Measurements from ENCODE around the gene AQP6.

Gene AQP6

GRCh38 chr12:49972641-49973360, at the start of gene AQP6:
Gene AQP6 (plus strand): TSS chr12:49972947. CDS start chr12:49973174, 227 bp downstream.
- DNase-seq (ENCODE audit: low read depth in 2 of 2), result no peak

GRCh38 chr12:49923035-49923644, 49.6 kb upstream of the AQP6 start:
- no peak for DNase-seq (ENCODE audit: low read depth in 2 of 2)

- no peak for DNase-seq (ENCODE audit: low read depth in 2 of 2)
Measured at GRCh38 chr12:49923880-49924556, 48.7 kb upstream of the AQP6 start.

GRCh38 chr12:49924628-49925246, 48.0 kb upstream of the AQP6 start:
- DNase-seq (ENCODE audit: low read depth in 2 of 2), result no peak

GRCh38 chr12:49925433-49926204, 47.1 kb upstream of the AQP6 start:
- DNase-seq (ENCODE audit: low read depth in 2 of 2), result no peak

GRCh38 chr12:49928471-49928870, 44.3 kb upstream of the AQP6 start:
- no peak for DNase-seq (ENCODE audit: low read depth in 2 of 2)

GRCh38 chr12:49929581-49929980, 43.2 kb upstream of the AQP6 start:
- DNase-seq (ENCODE audit: low read depth in 2 of 2), result no peak

- DNase-seq (ENCODE audit: low read depth in 2 of 2), result no peak
Measured at GRCh38 chr12:49930515-49931288, 42.0 kb upstream of the AQP6 start.

- no peak for DNase-seq (ENCODE audit: low read depth in 2 of 2)
Measured at GRCh38 chr12:49932023-49932422, 40.7 kb upstream of the AQP6 start.

- DNase-seq (ENCODE audit: low read depth in 2 of 2), result no peak
Measured at GRCh38 chr12:49932533-49933130, 40.1 kb upstream of the AQP6 start.

- DNase-seq (ENCODE audit: low read depth in 2 of 2), result no peak
Measured at GRCh38 chr12:49933796-49934195, 39.0 kb upstream of the AQP6 start.

- DNase-seq (ENCODE audit: low read depth in 2 of 2), result no peak
Measured at GRCh38 chr12:49934505-49934904, 38.2 kb upstream of the AQP6 start.

- DNase-seq (ENCODE audit: low read depth in 2 of 2), result no peak
Measured at GRCh38 chr12:49936925-49937324, 35.8 kb upstream of the AQP6 start.

- no peak for DNase-seq (ENCODE audit: low read depth in 2 of 2)
Measured at GRCh38 chr12:49937639-49938300, 35.0 kb upstream of the AQP6 start.

GRCh38 chr12:49939307-49939706, 33.4 kb upstream of the AQP6 start:
- DNase-seq (ENCODE audit: low read depth in 2 of 2), result no peak

GRCh38 chr12:49939707-49940106, 33.0 kb upstream of the AQP6 start:
- DNase-seq (ENCODE audit: low read depth in 2 of 2), result no peak

- no peak for DNase-seq (ENCODE audit: low read depth in 2 of 2)
Measured at GRCh38 chr12:49941556-49942511, 30.9 kb upstream of the AQP6 start.

- DNase-seq (ENCODE audit: low read depth in 2 of 2), result no peak
Measured at GRCh38 chr12:49942512-49942893, 30.2 kb upstream of the AQP6 start.

Data from stimulated activated CD8-positive, alpha-beta memory T cell treated with anti-CD3 and anti-CD28 coated beads, Interleukin-7, amount 100 ng/mL, for 4 hours (primary cell).